Activated B cell treated with CpG ODN at 0.5 μM for 24 hours (primary cell): ENCODE results near the gene FOXC1. TPM values are rescaled to one million over a fixed set of nuclear protein-coding genes. Genes with fewer than 3 reads are reported as not detected.

Experiments used
- ATAC-seq: fragments of 200-7000 bp; cut with Tn5 transposase; one replicate; pipeline ENCODE4 v1.10.0; 2021; ENCODE audit warnings: low read depth, mild to moderate bottlenecking, moderate library complexity
- CTCF ChIA-PET: fragments of 350-600 bp; sonication (Branson Sonifier 250); formaldehyde crosslinking; loops from one replicate; lab custom pipeline; 2021; ENCODE audit warnings: antibody characterized with exemption; lab: Charles Lee
- POLR2A ChIA-PET: fragments of 350-600 bp; sonication (Branson Sonifier 250); formaldehyde crosslinking; loops from one replicate; lab custom pipeline; 2021; ENCODE audit warnings: antibody characterized with exemption; lab: Charles Lee
- DNase-seq: peaks from one replicate; pipeline ENCODE4 v3.0.0; 2022
- H3K27ac Mint-ChIP-seq: one replicate; pipeline ENCODE4 v1.8.0; 2020; ENCODE audit warnings: mixed read lengths
- H3K27me3 Mint-ChIP-seq: one replicate; pipeline ENCODE4 v1.8.0; 2021; ENCODE audit warnings: mixed read lengths
- H3K36me3 Mint-ChIP-seq: one replicate; pipeline ENCODE4 v1.8.0; 2021; ENCODE audit warnings: low read depth, mixed read lengths
- H3K4me1 Mint-ChIP-seq: one replicate; pipeline ENCODE4 v1.8.0; 2021; ENCODE audit warnings: mixed read lengths
- H3K4me3 Mint-ChIP-seq: one replicate; pipeline ENCODE4 v1.8.0; 2020; ENCODE audit warnings: mild to moderate bottlenecking, mixed read lengths
- H3K9me3 Mint-ChIP-seq: one replicate; pipeline ENCODE4 v1.8.0; 2020; ENCODE audit warnings: mixed read lengths
- intact Hi-C: fragments of 100-400 bp; cut with micrococcal nuclease; formaldehyde crosslinking; loops from one replicate; pipeline ENCODE4 v1.15.1; 2024
- total RNA-seq: library from RNA; stranded (reverse); gene quantifications from 2 replicates; pipeline ENCODE4 v1.2.3, GENCODE V29; 2022
- TF ChIP-seq, protein P1 (sequence below): fragments of 200-600 bp; IDR thresholded peaks from one replicate; pipeline ENCODE4 v1.8.0; 2022; ENCODE audit warnings: antibody characterized with exemption, mild to moderate bottlenecking

Gene FOXC1
- total RNA-seq, 1 donor from 2014 or later, result 1.00 TPM

DNA sequence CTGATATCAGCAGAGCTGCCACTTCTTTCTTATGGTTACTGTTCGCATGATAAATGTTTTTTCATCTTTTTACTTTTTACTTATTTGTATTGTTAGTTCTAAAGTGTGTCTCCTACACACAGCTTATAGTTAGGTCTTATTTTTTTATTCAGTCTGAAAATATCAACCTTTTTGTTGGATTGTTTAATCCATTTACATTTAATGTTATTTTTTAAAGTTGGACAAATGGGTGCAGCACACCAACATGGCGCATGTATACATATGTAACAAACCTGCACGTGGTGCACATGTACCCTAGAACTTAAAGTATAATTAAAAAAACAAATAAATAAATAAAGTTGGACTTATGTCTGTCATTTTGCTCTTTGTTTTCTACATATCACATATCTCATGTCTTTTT, 40.3 kb upstream of the FOXC1 start:
- DNase-seq (no peak), ATAC-seq (no peak)
- Mint-ChIP-seq H3K4me3 (no peak overlapping the region), H3K27ac (no peak overlapping the region), H3K9me3 (peaks cover 13% of the 10 kb centered on the region), H3K4me1 (no peaks in the 10 kb centered on the region), H3K27me3 (peaks cover 11% of the 10 kb centered on the region), H3K36me3 (no peaks in the 10 kb centered on the region)
- intact Hi-C loops, result no loop called here
- POLR2A ChIA-PET, result no interaction called here
- TF ChIP-seq, protein P1, sequence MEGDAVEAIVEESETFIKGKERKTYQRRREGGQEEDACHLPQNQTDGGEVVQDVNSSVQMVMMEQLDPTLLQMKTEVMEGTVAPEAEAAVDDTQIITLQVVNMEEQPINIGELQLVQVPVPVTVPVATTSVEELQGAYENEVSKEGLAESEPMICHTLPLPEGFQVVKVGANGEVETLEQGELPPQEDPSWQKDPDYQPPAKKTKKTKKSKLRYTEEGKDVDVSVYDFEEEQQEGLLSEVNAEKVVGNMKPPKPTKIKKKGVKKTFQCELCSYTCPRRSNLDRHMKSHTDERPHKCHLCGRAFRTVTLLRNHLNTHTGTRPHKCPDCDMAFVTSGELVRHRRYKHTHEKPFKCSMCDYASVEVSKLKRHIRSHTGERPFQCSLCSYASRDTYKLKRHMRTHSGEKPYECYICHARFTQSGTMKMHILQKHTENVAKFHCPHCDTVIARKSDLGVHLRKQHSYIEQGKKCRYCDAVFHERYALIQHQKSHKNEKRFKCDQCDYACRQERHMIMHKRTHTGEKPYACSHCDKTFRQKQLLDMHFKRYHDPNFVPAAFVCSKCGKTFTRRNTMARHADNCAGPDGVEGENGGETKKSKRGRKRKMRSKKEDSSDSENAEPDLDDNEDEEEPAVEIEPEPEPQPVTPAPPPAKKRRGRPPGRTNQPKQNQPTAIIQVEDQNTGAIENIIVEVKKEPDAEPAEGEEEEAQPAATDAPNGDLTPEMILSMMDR, result no peak
- CTCF ChIA-PET, result no interaction called here

DNA sequence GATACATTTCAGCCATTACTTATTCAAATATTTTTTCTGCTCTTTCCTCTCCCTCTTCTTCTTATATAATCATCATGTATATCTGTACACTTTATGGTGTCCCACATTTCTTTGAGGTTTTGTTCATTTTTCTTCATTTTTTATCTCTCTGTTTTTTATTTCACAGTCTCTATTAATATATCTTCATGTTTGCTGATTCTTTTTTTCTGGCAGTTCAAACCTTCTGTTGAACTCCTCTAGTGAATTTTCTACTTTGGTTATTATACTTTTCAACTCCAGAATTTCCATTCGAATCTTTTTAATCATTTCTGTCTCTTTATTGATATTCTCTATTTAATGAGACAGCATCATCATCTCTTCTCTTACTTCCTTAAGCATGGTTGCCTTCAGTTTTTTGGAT, 38.9 kb upstream of the FOXC1 start:
- no peak overlapping the region for H3K4me3 Mint-ChIP-seq

DNA sequence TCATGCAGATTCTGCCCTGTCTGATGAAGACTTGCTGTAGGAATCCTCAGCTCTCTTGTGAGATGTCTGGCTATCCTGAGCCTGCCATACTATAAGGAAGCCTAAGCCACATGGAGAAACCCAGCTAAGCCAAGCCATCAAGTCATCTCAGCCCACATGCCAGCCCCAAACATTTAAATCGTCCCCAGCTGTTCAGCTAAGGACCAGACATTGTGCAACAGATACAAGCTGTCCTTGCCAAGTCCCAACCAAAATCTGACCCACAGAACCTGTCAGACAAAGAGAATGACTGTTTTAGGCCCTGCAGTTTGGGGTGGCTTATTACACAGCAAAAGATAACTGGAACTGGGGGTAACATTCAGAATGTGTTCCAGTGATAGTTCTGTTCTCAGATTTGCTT, 36.8 kb upstream of the FOXC1 start:
- intact Hi-C loops, result no loop called here
- H3K27ac Mint-ChIP-seq, result no peak overlapping the region
- no peak overlapping the region for H3K4me3 Mint-ChIP-seq
- H3K4me1 Mint-ChIP-seq, result no peaks in the 10 kb centered on the region
- H3K9me3 Mint-ChIP-seq, result peaks cover 13% of the 10 kb centered on the region
- ChIA-PET CTCF (interaction anchor here (1.3 kb wide), 1 partner anchor 1061 kb away, joined by 3 read pairs; no protein-coding TSS in a partner anchor), POLR2A (no interaction called here)
- TF ChIP-seq, protein P1, result no peak
- no peak for ATAC-seq
- no peaks in the 10 kb centered on the region for H3K36me3 Mint-ChIP-seq
- DNase-seq, result no peak
- peaks cover 19% of the 10 kb centered on the region for H3K27me3 Mint-ChIP-seq

More for the DNA sequence above, 38.9 kb upstream of the FOXC1 start:
- Mint-ChIP-seq H3K36me3 (no peaks in the 10 kb centered on the region), H3K4me1 (no peaks in the 10 kb centered on the region), H3K27ac (no peak overlapping the region), H3K9me3 (peaks cover 13% of the 10 kb centered on the region), H3K27me3 (peaks cover 11% of the 10 kb centered on the region)
- TF ChIP-seq, protein P1, result no peak
- no peak for ATAC-seq
- no peak for DNase-seq
- POLR2A ChIA-PET, result no interaction called here
- intact Hi-C loops, result no loop called here
- CTCF ChIA-PET, result no interaction called here

DNA sequence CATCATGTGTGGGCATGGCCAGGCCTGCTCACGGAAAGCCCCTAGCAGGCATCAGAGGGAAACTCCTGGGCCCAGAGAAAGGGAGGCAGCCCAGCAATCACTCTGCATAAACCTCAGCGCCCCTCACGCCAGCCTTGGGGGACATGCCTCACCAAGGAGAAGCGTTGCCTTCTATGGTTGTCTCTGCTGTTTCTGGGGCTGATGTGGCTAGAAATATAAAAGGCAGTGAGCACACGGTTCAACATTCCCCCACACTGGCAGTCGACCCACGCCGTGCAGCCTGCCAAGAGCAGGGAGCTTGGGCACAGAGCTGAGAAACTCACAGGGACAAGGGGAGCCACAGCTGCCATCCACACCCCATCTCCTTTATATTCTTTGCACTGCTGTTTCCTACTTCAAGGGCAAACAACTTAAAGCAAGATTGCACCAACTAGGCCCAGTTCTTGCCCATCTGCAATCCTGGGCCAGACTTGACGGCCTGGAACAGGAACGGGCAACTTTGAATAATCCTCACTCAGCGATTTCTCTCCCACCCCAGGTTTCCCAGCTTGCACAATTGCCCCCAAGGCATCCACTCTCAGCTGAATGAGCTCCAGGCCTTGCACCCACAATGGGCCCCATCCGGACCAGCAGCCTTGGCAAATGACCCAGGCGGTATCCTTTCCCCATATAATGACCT, 35.5 kb upstream of the FOXC1 start:
- H3K36me3 Mint-ChIP-seq, result no peaks in the 10 kb centered on the region
- TF ChIP-seq, protein P1, result no peak

DNA sequence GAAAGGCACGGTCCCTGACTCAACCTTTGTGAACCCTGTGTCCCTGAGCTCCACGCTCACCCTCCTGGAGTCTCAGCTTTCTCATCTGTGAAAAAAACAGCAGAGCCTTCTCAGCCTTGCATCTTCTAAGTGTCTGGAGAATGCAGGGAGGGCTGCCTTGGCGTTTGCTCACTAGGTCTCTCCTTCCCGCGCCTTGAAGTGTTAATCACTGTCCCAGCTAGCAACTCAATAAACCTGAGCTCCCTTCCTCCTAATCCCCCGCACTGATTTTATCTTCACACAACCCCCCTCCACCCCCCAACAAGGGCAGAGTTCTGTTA, 34.9 kb upstream of the FOXC1 start:
- intact Hi-C loops, result no loop called here
- TF ChIP-seq, protein P1, result no peak
- H3K36me3 Mint-ChIP-seq, result no peaks in the 10 kb centered on the region
- ATAC-seq, result no peak
- CTCF ChIA-PET, result no interaction called here
- no peak overlapping the region for H3K4me3 Mint-ChIP-seq
- H3K27ac Mint-ChIP-seq, result no peak overlapping the region
- peaks cover 19% of the 10 kb centered on the region for H3K27me3 Mint-ChIP-seq
- DNase-seq, result no peak
- peaks cover 4% of the 10 kb centered on the region for H3K4me1 Mint-ChIP-seq
- peaks cover 13% of the 10 kb centered on the region for H3K9me3 Mint-ChIP-seq
- POLR2A ChIA-PET, result no interaction called here

More for the DNA sequence above, 35.5 kb upstream of the FOXC1 start:
- intact Hi-C loops, result no loop called here
- no peak for ATAC-seq
- POLR2A ChIA-PET, result no interaction called here
- CTCF ChIA-PET, result no interaction called here
- peaks cover 4% of the 10 kb centered on the region for H3K4me1 Mint-ChIP-seq
- peaks cover 19% of the 10 kb centered on the region for H3K27me3 Mint-ChIP-seq
- H3K27ac Mint-ChIP-seq, result no peak overlapping the region
- H3K4me3 Mint-ChIP-seq, result no peak overlapping the region
- DNase-seq, result no peak
- peaks cover 13% of the 10 kb centered on the region for H3K9me3 Mint-ChIP-seq
